ENCODE measurements around the gene RHBDF2. TPM values are rescaled to one million over a fixed set of nuclear protein-coding genes. Genes with fewer than 3 reads are reported as not detected.

The RHBDF2 gene
- total RNA-seq, 1 donor from 2014 or later, result 132 TPM

DNA sequence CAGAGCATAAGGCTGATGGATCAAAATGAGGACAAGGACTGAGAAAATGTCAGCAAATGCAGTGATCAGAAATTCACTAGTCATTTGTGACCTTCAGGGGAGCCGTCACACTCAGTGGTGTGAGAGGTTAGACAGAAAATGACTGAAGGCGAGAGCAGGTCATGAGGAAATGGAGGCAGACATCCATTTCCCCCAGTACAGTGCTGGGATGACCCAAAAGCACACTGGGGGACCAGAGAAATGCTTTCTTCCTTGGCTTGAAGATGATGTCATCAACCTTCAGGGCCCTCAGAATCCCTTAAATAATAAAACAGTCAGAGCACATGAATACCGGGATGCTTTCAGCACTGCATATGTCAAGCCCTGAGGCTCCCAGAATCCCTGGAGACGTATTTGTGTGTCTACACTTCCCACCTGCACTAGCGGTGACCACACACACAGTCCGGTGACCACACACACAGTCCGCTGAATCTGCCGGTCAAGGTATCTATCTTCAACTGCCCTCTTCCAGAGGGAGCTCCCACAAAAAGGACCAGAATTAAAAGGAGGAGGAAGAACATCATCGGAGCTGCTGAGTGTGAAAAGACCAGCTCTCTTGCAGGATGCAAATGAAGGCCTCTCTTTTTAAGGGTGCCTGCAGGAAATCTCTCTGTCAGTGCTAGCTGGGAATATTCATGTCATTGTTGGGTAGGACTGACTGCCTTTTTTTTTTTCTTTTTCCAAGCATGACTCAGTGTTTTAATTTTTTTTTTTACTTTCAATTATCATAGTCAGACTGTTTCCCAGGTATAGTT, 56.5 kb downstream of the RHBDF2 start:
- no peak for DNase-seq (ENCODE audit: extremely low read depth, low read depth, low spot score)

DNA sequence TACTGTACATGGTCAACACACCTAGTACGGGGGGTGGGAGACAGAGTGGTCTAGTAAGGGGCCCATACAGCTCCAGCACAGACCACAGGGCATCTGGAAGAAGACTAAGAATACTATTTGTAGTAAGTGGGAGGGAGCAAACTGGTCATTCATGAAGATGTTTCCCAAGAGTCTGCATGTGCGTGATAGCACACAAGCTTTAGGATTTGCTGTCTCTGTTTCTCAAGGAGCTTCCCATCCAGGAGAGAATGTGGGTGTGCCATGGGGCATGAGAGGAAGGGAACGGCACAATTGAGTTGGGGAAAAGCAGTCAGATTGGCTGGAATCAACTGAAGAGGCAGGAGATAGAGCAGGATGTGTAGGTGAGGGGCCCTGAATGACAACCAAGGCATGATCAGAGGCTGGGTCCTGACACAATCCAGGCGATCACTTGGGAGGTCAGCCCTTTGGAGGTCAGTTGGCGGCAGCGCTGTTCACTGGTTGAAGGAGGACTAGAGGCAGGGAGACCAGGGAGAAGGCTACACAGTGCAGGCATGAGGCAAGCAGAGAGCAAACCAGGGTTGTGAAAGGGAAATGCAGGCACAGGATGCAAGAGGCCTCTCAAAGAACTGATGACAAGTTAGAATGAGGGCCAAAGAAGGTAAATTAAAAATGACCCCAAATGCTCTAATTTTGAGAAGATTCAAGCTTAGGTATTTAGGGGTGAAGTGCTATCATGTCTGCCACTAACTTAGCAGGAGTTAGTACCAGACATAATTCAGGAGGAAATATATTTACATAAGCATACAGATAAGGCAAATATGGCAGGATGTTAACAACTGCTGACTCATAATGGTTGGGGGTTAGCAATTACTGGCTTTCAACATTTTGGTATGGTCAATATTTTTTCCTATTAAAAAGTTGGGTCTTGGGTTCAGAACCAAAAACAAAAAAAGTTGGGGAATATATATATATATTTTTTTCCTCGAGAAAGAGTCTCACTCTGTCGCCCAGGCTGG, 58.6 kb downstream of the RHBDF2 start:
- no peak for DNase-seq (ENCODE audit: extremely low read depth, low read depth, low spot score)

DNA sequence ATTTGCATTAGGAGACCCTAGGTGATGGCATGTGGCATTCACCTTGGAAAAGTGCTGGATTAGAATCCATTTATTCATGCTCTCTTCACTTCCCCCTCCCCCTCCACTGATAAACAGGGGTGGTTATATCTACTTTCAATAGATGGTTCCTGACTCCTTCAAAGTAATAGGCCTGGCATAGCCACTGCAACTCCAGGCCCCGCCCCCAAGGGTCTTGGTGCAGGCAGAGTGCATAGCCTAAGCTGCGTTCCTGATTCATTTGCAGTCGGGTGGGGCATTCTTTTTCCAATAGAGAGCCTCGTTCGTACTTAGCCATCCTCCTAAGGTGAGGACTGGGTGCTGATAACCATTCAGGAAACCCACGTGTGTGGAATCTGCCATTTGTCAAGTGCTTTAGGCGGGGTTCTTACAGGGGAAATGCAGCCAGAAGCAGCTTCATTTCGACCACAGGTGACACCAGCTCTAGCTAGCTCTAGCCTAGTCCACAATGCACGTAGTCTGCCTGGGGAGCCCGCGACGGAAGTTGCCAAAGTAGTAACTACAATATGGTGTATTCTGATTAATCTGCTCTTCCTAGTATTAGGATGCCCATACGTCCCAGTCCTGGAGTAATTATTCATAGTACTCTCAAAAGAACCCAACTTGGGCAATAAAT, 59.4 kb downstream of the RHBDF2 start:
- no peak for DNase-seq (ENCODE audit: extremely low read depth, low read depth, low spot score)

DNA sequence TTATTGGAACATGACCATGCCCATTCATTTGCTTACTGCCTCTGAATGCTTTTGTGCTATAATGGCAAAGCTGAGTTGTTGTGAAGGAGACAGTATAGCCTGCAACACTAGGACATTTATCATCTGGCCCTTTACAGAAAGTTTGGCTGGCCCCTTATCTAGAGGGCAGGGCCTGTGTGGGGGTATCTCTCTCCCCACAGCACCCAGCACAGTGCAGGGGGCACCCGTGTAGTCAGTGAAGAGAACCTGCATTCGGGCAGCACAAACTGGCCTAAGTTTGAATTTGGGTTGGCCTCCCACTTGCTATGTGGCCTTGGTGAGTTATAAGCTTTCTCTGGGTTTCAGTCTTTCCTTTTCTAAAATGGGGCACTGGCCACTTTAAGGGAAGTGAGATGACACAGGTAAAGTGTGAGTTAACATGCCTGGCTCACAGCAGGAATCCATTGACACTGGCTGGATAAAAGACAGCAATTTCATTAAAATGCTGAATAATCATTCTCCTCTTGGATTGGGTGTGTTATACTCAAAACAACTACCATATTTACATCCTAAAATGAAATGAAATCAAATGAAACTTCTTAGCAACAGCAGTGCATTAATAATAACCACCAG, 60.4 kb downstream of the RHBDF2 start:
- DNase-seq (ENCODE audit: extremely low read depth, low read depth, low spot score), result no peak

DNA sequence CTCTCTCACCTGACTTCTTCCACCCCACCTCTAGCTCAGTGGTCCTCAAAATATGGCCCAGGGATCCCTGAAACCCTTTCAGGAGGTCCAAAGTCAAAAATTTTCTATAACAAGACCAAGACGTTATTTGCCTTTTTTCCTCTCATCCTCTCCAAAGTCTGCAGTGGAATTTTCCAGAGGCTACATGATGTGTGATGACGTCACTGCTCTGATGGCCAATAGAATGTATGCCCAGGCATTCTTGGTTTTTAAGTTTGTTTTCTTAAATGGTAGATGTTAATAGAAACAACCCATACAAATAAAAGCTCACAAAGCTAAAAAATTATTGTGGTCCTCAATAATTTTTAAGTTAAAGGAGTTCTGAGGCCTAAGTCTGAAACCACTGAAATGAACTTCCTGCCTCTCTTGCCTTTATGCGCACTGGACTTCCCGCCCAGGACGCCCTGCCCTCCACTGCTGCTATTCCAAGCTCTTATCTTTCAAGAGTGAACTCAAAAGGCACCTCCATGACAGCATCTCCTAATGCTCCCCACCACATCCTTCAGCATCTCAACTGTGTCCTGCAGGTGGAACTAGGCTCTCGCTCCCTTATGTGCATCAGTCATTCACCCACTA, 61.8 kb downstream of the RHBDF2 start:
- no peak for DNase-seq (ENCODE audit: extremely low read depth, low read depth, low spot score)

DNA sequence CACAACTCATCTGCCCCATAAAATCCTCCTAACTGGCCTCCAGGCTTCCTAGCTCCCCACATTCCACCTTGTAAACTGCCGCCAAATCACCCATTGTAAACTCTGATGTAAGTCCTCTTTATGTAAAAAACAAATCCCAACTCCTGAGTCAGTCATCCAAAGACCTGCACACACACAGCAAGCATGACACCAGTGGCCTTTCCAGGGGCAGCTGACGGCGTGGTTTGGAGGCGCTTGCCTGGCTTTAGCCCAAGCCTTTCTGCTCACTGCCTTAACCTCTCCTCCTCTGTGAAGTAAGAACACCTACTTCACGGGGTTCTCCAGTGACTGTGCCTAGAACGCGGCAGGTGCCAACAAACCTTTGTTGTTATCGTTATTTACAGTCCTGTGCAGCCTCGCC, 62.3 kb downstream of the RHBDF2 start:
- DNase-seq (ENCODE audit: extremely low read depth, low read depth, low spot score), result no peak

DNA sequence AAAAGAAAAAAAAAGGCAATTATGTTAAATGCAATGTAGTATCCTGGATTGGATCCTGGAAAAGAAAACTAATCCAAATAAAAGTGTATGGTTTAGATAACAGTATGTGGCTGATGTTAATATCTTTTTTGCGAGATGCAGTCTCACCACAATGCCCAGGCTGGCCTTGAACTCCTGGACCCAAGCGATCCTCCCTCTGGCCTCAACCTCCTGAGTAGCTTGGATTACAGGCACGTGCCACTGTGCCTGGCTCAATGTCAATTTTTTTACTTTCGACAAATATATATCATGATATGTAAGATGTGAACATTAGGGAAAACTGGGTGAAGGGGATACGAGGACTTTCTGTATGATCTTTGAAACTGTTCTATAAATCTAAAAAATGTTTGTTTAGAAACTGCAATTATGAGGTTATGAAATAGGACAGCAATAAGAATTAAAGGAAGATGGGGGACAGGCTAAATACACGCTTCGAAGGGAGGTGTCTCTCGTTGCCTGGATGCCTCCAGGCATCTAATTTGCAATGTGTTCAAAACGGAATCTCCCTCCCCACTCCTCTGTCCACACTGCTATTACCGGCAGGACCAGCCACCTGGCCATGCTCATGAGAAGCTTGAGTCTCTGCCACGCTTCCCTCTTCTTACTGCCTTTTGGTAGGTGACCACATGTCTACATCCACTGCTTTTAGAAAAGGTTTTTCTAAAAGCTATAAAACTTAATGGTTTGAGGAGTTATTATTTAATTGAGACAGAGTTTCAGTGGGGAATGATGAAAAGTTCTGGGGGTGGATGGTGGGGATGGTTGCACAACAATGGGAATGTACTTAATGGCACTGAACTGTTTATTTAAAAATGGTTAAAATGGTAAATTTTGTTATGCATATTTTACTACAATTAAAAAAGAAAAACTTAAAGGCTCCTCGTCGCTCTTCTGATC, 63.5 kb downstream of the RHBDF2 start:
- DNase-seq (ENCODE audit: extremely low read depth, low read depth, low spot score), result no peak

DNA sequence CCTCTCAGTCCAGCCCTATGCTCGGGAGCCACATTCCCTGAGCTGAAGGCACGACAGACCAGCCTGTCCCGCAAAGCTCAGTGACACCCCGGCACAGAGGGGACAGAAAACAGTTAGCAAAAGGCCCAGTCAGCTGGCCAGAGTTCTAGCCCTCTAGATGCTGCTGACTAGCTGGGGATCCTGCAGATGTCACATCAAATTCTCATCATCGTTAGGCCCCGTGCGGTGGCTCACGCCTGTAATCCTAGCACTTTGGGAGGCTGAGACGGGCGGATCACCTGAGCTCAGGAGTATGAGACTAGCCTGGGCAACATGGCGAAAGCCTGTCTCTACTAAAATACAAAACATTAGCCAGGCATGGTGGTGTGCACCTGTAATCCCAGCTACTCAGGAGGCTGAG, 65.5 kb downstream of the RHBDF2 start:
- no peak for DNase-seq (ENCODE audit: extremely low read depth, low read depth, low spot score)

DNA sequence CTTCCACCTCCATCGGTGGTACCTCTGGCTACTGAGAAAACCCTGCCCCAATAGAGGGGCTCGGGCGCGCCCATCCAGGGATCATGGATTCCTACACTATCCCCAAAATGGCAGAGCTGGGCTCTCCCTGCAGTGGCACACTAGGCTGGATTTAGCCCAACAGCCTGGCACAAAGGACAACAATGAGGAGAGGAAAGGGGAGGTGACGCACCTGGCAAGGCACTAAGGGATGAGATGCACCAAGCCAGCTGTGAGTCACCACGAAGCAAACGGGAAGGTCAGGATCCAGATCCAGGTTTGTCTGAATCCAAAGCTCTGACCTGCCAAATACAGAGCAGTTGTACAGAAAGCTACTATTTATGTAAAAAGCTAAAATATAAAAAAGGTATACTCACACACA, 66.4 kb downstream of the RHBDF2 start:
- DNase-seq (ENCODE audit: extremely low read depth, low read depth, low spot score), result no peak

DNA sequence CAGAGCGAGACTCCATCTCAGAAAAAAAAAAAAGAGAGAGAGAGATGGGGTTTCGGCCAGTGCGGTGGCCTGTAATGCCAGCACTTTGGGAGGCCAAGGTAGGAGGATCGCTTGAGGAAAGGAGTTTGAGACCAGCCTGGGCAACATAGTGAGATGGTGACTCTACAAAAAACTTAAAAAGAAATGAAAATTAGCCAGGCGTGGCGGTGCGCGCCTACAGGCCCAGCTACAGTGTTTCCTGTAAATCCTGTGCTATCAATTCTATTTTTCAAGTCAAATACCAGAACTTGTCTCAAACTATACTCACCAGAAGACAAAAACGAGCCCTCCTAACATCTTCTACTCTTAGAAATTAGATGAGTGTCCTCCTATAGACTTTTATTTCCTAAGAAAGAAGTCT, 67.5 kb downstream of the RHBDF2 start:
- DNase-seq (ENCODE audit: extremely low read depth, low read depth, low spot score), result no peak

DNA sequence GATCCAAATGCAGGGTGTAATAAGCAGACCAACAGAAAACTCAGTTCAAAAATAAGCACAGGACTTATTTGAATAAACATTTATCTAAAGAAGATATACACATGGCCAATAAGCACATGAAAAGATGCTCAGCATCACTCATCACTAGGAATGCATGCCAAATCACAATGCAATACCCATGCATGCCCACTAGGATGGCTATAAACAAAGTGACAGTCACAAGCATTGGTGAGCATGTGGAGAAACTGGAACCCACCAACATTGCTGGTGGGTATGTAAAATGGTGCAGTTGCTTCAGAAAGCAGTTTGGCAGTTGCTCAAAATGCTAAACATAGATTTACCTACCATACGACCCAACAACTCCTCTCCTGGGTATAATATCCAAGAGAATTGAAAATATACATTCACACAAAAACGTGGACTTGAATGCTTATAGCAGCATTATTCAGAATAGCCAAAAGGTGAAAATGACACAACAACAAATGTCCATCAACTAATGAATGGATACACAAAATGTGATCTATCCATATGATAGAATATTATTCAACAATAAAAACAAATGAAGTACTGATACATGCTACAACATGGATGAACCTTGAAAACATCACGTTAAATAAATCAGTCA, 68.4 kb downstream of the RHBDF2 start:
- no peak for DNase-seq (ENCODE audit: extremely low read depth, low read depth, low spot score)

DNA sequence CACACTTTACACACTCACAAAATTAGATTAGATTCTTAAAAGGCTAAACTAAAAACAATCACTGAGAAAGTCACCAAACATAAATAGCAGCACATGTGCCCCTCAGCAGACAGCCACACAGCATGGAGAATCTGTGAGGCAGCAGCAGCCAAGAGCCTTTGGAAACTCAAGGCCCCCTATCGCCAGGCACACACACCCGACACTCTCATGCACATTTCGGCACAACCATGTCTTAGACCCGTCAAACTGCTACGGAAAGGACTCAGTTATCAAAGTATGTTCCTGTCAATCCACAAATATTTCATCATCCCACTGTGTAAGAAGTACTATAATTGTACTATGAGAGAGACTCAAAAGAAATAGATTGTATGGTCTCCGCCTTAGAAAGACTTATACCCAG, 69.2 kb downstream of the RHBDF2 start:
- DNase-seq (ENCODE audit: extremely low read depth, low read depth, low spot score), result no peak

DNA sequence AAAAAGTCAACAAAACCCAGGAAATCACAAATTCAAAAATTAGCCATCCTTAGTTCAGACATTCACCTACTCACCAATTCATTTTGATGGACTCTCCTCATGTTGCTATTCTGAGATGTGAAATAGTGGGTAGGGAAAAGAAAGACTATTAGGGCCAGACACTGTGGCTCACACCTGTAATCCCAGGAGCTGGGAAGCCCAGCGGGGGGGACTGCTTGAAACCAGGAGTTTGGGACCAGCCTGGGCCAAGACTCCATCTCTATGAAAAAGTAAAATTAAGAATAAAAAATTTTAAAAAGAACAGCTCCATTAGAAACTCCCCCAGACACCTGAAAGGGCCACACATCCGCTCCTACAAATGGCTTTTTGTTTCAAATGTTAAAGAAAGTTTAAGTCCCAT, 69.7 kb downstream of the RHBDF2 start:
- DNase-seq (ENCODE audit: extremely low read depth, low read depth, low spot score), result no peak

DNA sequence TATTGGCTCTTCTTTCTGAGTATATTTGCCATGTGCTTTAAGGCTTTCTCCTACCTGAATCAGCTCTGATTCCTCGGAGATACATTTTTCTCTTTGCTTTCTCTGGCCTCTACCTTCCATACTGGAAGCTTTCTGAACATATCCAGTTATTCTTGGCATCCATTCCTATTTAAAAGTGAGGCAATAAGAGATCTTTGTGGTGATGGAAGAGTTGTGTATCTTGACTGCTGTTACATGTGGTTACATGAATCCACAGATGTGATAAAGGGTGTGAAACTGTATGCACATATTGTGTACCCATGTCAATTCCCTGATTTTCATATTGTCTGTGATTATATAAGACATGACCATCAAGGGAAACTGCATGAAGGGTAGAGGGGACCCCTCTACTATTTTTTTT, 72.7 kb downstream of the RHBDF2 start:
- no peak for DNase-seq (ENCODE audit: extremely low read depth, low read depth, low spot score)

DNA sequence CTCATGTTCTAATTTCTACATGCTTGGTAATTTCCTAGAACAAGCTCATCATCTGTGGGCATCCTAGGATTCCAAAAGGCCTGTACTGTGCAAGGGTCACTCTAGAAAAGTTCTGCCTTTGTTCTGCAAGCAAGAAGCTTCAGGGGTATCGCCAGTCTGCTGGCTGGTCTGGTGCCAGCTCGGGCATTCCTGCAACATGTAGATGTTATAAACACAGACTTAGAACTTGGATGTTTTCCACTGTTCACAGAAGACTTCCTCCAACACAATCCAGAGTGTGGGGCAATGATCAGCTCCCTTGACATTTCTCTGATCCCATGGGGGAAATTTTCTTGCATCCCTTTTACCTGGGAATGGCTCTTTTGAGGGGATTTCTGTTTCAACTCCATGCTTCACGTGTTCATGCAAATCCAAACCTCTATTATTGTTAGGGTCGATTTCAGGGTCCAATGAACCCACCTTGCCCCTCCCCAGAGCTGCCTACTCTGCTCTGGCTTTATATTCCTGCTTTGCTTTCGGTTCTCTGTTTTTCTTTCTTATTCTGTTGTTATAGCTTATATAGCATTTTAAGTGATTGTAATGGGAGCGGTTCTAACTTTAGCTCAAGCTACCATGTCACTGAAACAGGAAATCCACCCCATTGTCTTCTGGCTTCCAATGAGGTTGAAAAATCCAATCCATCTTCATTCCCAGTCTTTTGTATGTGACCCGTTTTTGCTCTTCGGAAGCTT, 73.6 kb downstream of the RHBDF2 start:
- DNase-seq (ENCODE audit: extremely low read depth, low read depth, low spot score), result no peak

DNA sequence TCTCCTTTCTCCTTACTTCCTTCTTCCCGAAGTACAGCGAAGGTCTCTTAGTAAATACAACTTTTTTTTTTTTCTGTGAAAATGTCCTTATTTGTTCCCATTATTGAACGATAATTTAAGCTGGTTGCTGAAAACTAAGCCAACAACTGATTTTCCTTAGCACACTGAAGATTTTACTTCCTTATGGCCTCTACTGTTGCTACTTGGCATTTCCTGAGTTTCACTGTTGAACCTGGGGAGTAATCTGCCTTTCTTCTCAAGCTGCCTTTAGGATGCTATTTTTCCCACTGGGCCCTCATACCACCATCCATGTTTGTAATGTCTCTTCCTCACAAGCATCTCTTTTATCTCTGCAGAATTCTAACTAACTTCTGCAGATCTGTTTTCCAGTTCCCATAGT, 74.4 kb downstream of the RHBDF2 start:
- DNase-seq (ENCODE audit: extremely low read depth, low read depth, low spot score), result no peak

DNA sequence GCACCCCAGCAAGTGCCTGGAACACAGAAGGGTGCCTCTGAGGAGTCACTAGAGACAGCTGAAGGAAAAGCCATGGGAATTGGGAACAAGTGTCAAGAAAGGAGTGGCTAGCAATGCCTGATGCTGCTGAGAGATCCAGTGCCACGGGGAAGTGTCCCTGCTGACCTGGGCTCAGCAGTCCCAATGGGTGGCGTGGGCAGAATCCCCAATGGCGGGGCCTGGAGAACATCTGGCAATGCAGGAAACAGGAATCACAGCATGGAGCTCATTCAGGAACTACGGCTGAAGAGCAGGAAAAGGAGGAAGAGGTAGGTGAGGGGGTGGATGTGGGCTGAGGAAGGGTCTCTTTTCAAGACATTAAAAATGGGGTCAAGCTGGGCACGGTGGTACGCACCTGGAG, 78.4 kb downstream of the RHBDF2 start:
- DNase-seq (ENCODE audit: extremely low read depth, low read depth, low spot score), result no peak

DNA sequence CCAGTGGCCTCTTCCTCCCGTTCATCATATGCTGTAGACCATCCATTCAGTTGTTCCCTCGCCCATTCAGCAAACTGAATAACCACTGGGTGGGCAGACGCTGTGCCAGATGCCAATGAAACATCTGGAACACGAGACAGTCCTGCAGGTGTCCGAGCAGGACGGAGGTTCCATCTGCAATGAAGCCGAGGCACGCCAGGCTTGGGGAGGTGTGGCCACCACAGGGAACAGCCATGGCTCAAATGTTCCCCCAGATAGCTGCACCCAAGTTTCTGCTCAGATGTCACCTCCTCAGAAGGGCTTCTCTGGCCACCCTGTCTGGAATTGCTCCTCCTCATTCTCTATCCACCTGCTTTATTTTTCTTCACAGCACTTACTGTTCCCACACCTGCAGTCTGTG, 78.8 kb downstream of the RHBDF2 start:
- no peak for DNase-seq (ENCODE audit: extremely low read depth, low read depth, low spot score)
